Mesenchymal stem cell (in vitro differentiated cells and primary cell): ENCODE results near the gene SCAF4.

ENCODE experiments used
- DNase-seq: peaks from one replicate; pipeline ENCODE4 v3.0.0-alpha.2; 2013
- H2AFZ ChIP-seq: one replicate; pipeline ENCODE4 v1.6.1; 2013; ENCODE audit warnings: low read depth, mild to moderate bottlenecking, control low read depth, inconsistent platforms, low read length, moderate library complexity
- H2AK5ac ChIP-seq: 2 replicates; pipeline ENCODE4 v1.6.1; 2013; ENCODE audit warnings: low read length, moderate library complexity, mild to moderate bottlenecking, inconsistent platforms; ENCODE audit not compliant: severe bottlenecking
- H2BK120ac ChIP-seq: one replicate; pipeline ENCODE4 v1.6.1; 2013; ENCODE audit warnings: low read depth, mild to moderate bottlenecking, inconsistent platforms, low read length, moderate library complexity
- H2BK12ac ChIP-seq, 2 experiments: one replicate each; pipeline ENCODE4 v1.6.1; 2013; ENCODE audit warnings: inconsistent platforms in 2 of 2, low read length in 2 of 2, mild to moderate bottlenecking in 2 of 2, moderate library complexity in 2 of 2, control low read depth in 1 of 2
- H2BK15ac ChIP-seq: one replicate; pipeline ENCODE4 v1.6.1; 2013; ENCODE audit warnings: mild to moderate bottlenecking, low read depth, inconsistent platforms; ENCODE audit not compliant: poor library complexity, severe bottlenecking
- H2BK5ac ChIP-seq: 2 replicates; pipeline ENCODE4 v1.6.1; 2013; ENCODE audit warnings: low read depth, mild to moderate bottlenecking, low read length, control low read depth, inconsistent platforms; ENCODE audit not compliant: poor library complexity, severe bottlenecking
- H3K14ac ChIP-seq, 2 experiments: one replicate each; pipeline ENCODE4 v1.6.1; 2013; ENCODE audit warnings: inconsistent platforms in 2 of 2, low read length in 2 of 2, control low read depth in 1 of 2, mild to moderate bottlenecking in 1 of 2, moderate library complexity in 1 of 2
- H3K18ac ChIP-seq, 2 experiments: one replicate each; pipeline ENCODE4 v1.6.1; 2013; ENCODE audit warnings: inconsistent platforms in 2 of 2, low read length in 2 of 2, control low read depth in 1 of 2, low read depth in 1 of 2, mild to moderate bottlenecking in 1 of 2
- H3K23ac ChIP-seq, 2 experiments: one replicate each; pipeline ENCODE4 v1.6.1; 2013; ENCODE audit warnings: inconsistent platforms in 2 of 2, low read length in 2 of 2, mild to moderate bottlenecking in 2 of 2, moderate library complexity in 2 of 2, control low read depth in 1 of 2
- H3K27ac ChIP-seq: 2 replicates; pipeline ENCODE4 v1.5.1; 2013; ENCODE audit warnings: mild to moderate bottlenecking, moderate library complexity, low read length, control low read depth, inconsistent platforms; ENCODE audit not compliant: poor library complexity, severe bottlenecking
- H3K27me3 ChIP-seq, 2 experiments: 2 replicates each; pipeline versions ENCODE4 v1.6.1 to v1.7.0; 2013; ENCODE audit warnings: low read length in 2 of 2, mild to moderate bottlenecking in 2 of 2, moderate library complexity in 2 of 2, control low read depth in 1 of 2, inconsistent platforms in 1 of 2; ENCODE audit not compliant: control insufficient read depth in 1 of 2, insufficient read depth in 1 of 2
- H3K36me3 ChIP-seq, 2 experiments: 2 replicates each; pipeline versions ENCODE4 v1.6.1 to v1.7.0; 2013; ENCODE audit warnings: low read length in 2 of 2, control low read depth in 1 of 2, inconsistent platforms in 1 of 2, low read depth in 1 of 2, mild to moderate bottlenecking in 1 of 2; ENCODE audit not compliant: insufficient read depth in 2 of 2, control insufficient read depth in 1 of 2
- H3K4ac ChIP-seq, 2 experiments: one replicate each; pipeline ENCODE4 v1.6.1; 2013; ENCODE audit warnings: inconsistent platforms in 2 of 2, low read length in 2 of 2, mild to moderate bottlenecking in 2 of 2, moderate library complexity in 2 of 2, control low read depth in 1 of 2, low read depth in 1 of 2
- H3K4me1 ChIP-seq: 2 replicates; pipeline ENCODE4 v1.6.1; 2013; ENCODE audit warnings: low read depth, low read length, control low read depth; ENCODE audit not compliant: control insufficient read depth, insufficient read depth
- H3K4me2 ChIP-seq: 2 replicates; pipeline ENCODE4 v1.6.1; 2013; ENCODE audit warnings: low read length, mild to moderate bottlenecking, inconsistent platforms; ENCODE audit not compliant: poor library complexity, severe bottlenecking
- H3K4me3 ChIP-seq, 2 experiments: 2 replicates each; pipeline versions ENCODE4 v1.5.1 to v1.7.0; 2013; ENCODE audit warnings: low read length in 2 of 2, mild to moderate bottlenecking in 2 of 2, control low read depth in 1 of 2, low read depth in 1 of 2; ENCODE audit not compliant: insufficient read depth in 1 of 2
- H3K79me1 ChIP-seq: replicated peaks from 2 replicates; pipeline ENCODE4 v1.6.1; 2013; ENCODE audit warnings: mild to moderate bottlenecking, control low read depth, low read length, inconsistent platforms; ENCODE audit not compliant: poor library complexity, severe bottlenecking
- H3K9ac ChIP-seq: 2 replicates; pipeline ENCODE4 v1.7.0; 2013; ENCODE audit warnings: mild to moderate bottlenecking, low read length, moderate library complexity
- H3K9me3 ChIP-seq: 2 replicates; pipeline ENCODE4 v1.7.0; 2013; ENCODE audit warnings: mild to moderate bottlenecking, low read length; ENCODE audit not compliant: control insufficient read depth
- H4K8ac ChIP-seq: one replicate; pipeline ENCODE4 v1.6.1; 2013; ENCODE audit warnings: inconsistent platforms, mild to moderate bottlenecking, low read length, moderate library complexity
- H4K91ac ChIP-seq: one replicate; pipeline ENCODE4 v1.6.1; 2013; ENCODE audit warnings: mild to moderate bottlenecking, low read length, inconsistent platforms
- whole genome bisulfite sequencing: methylation state at CpG from one replicate; pipeline ENCODE4 v1.1.7; 2013; ENCODE audit warnings: mixed read lengths; 5-methylcytosine and 5-hydroxymethylcytosine counted together

The SCAF4 gene

GRCh38 chr21:31688603-31689368 is 43.1 kb downstream of the SCAF4 start:
- WGBS = 98% methylated on average over 3 of the region's 5 CpGs
- no peak overlapping the region for H3K4me2 ChIP-seq
- no peak overlapping the region for H2BK15ac ChIP-seq
- no peak overlapping the region for H4K91ac ChIP-seq
- H3K9ac ChIP-seq = no peak overlapping the region
- H3K9me3 ChIP-seq = no peaks in the 10 kb centered on the region
- H3K23ac ChIP-seq = no peak overlapping the region
- H2BK5ac ChIP-seq = no peak overlapping the region
- no peak overlapping the region for H3K4ac ChIP-seq
- no peaks in the 10 kb centered on the region for H3K4me1 ChIP-seq
- H4K8ac ChIP-seq = no peak overlapping the region
- no peak overlapping the region for H3K4me3 ChIP-seq
- no peak overlapping the region for H2AFZ ChIP-seq
- peaks cover 27% of the 10 kb centered on the region for H3K79me1 ChIP-seq
- H2AK5ac ChIP-seq = no peak overlapping the region
- no peak overlapping the region for H3K18ac ChIP-seq
- no peaks in the 10 kb centered on the region for H3K27me3 ChIP-seq
- no peak overlapping the region for H2BK12ac ChIP-seq
- no peak overlapping the region for H2BK120ac ChIP-seq
- DNase-seq = no peak
- peaks cover 30 to 94% of the 10 kb centered on the region in 2 experiments for H3K36me3 ChIP-seq
- H3K14ac ChIP-seq = no peak overlapping the region
- H3K27ac ChIP-seq = no peak overlapping the region

- Histone ChIP-seq H3K9ac (no peak overlapping the region), H3K23ac (no peak overlapping the region), H2BK12ac (no peak overlapping the region), H3K27ac (no peak overlapping the region), H2BK15ac (no peak overlapping the region), H3K9me3 (no peaks in the 10 kb centered on the region), H3K14ac (no peak overlapping the region), H4K91ac (no peak overlapping the region), H2BK5ac (no peak overlapping the region), H2AK5ac (no peak overlapping the region), H3K4ac (no peak overlapping the region), H2AFZ (no peak overlapping the region), H3K79me1 (peaks cover 28% of the 10 kb centered on the region), H2BK120ac (no peak overlapping the region), H3K27me3 (no peaks in the 10 kb centered on the region), H3K4me1 (no peaks in the 10 kb centered on the region), H3K4me2 (no peak overlapping the region), H3K36me3 (peaks cover 27 to 94% of the 10 kb centered on the region in 2 experiments), H4K8ac (no peak overlapping the region), H3K18ac (no peak overlapping the region), H3K4me3 (no peak overlapping the region)
- no peak for DNase-seq
- WGBS = 100% methylated on average over 2 of the region's 2 CpGs
Observed at GRCh38 chr21:31687108-31687507, 44.8 kb downstream of the SCAF4 start.

DNA sequence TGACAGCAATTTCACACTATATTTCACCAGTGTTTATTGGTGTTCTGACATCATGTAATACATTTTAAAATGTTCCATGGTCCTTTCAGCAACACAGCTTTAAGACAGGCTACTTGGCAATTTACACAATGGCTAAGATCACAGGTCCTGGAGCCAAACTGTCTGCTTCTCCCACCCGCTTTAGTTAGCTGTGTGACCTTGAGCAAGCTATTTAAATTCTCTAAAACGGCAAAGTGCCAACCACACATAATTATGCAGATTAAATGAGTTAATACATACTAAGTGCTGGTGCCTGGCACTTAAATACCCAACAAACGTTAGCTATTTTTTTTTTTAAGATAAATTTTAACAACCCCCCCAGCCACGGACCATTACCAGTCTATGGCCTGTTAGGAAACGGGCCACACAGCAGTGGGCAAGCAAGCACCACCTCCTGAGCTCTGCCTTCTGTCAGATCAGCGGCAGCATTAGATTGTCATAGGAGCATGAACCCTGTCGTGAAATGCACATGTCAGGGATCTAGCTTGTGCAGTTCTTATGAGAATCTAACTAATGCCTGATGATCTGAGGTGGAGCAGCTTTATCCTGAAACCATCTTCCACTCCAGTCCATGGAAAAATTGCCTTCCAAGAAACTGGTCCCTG is 45.5 kb downstream of the SCAF4 start:
- H3K4me2 ChIP-seq = no peak overlapping the region
- H3K9ac ChIP-seq = no peak overlapping the region
- H3K4ac ChIP-seq = no peak overlapping the region
- no peaks in the 10 kb centered on the region for H3K4me1 ChIP-seq
- no peak overlapping the region for H3K14ac ChIP-seq
- no peak overlapping the region for H4K8ac ChIP-seq
- H3K79me1 ChIP-seq = peaks cover 32% of the 10 kb centered on the region
- H2BK5ac ChIP-seq = no peak overlapping the region
- DNase-seq = no peak
- no peak overlapping the region for H3K27ac ChIP-seq
- H3K9me3 ChIP-seq = no peaks in the 10 kb centered on the region
- no peak overlapping the region for H2AK5ac ChIP-seq
- no peak overlapping the region for H3K18ac ChIP-seq
- H3K23ac ChIP-seq = no peak overlapping the region
- H2AFZ ChIP-seq = no peak overlapping the region
- no peak overlapping the region for H2BK15ac ChIP-seq
- 89% methylated on average over 6 of the region's 7 CpGs for WGBS
- no peaks in the 10 kb centered on the region for H3K27me3 ChIP-seq
- no peak overlapping the region for H2BK12ac ChIP-seq
- no peak overlapping the region for H4K91ac ChIP-seq
- H3K4me3 ChIP-seq = no peak overlapping the region
- H2BK120ac ChIP-seq = no peak overlapping the region
- peaks cover 27 to 94% of the 10 kb centered on the region in 2 experiments for H3K36me3 ChIP-seq

DNA sequence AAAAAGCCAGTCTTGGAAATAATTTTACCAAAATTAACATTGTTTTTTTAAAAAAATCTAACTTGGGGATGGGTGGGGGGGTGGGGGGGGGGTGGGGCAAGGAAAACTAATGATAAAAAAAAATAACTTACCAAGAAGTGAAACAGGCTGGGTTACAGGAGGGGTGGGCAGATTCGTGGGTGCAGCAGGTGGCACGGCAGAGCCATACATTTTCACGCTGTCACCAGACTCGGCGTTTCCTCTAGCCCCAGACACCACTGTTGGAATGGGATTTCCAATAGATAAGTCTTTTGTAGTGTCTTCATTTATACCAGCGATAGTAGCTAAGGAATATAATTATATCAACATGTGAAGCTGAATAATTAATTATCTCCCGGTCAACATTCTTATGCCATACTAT is 47.0 kb downstream of the SCAF4 start:
- Histone ChIP-seq H3K23ac (no peak overlapping the region), H3K14ac (no peak overlapping the region), H3K9ac (no peak overlapping the region), H2BK12ac (no peak overlapping the region), H3K4me2 (no peak overlapping the region), H3K27me3 (no peaks in the 10 kb centered on the region), H3K4me3 (no peak overlapping the region), H3K27ac (no peak overlapping the region), H3K79me1 (peaks cover 31% of the 10 kb centered on the region), H2BK120ac (no peak overlapping the region), H3K9me3 (no peaks in the 10 kb centered on the region), H3K18ac (no peak overlapping the region), H2AK5ac (no peak overlapping the region), H4K8ac (no peak overlapping the region), H2BK5ac (no peak overlapping the region), H4K91ac (no peak overlapping the region), H2AFZ (no peak overlapping the region), H2BK15ac (no peak overlapping the region), H3K36me3 (peaks cover 24 to 94% of the 10 kb centered on the region in 2 experiments), H3K4me1 (no peaks in the 10 kb centered on the region), H3K4ac (no peak overlapping the region)
- 100% methylated on average over 3 of the region's 7 CpGs for WGBS
- no peak for DNase-seq
